SK-N-SH (cell line): ENCODE data around the gene KRT78. TPM values are rescaled to one million over a fixed set of nuclear protein-coding genes. Genes with fewer than 3 reads are reported as not detected.

ENCODE experiments used
- CTCF ChIA-PET: fragments of 300-600, 350-600 bp; formaldehyde crosslinking; extraction: SDS; loops from one replicate; lab custom pipeline; 2021; lab: Yijun Ruan, JAX
- POLR2A ChIA-PET: fragments of 350-600 bp; sonication (Branson Sonifier 250); formaldehyde crosslinking; extraction: SDS; loops from one replicate; lab custom pipeline; 2020; ENCODE audit warnings: antibody characterized with exemption, inconsistent platforms; lab: Yijun Ruan, JAX
- DNase-seq: peaks from one replicate; pipeline ENCODE4 v3.0.0; 2012
- H2AFZ ChIP-seq: fragments of 200-600 bp; sonication (generic); 2 replicates; pipeline ENCODE4 v1.8.1; 2016; ENCODE audit warnings: antibody characterized with exemption, mild to moderate bottlenecking, low read depth
- H3F3A ChIP-seq: fragments of 200-600 bp; sonication (generic); replicated peaks from 2 replicates; pipeline ENCODE3; 2016; ENCODE audit warnings: antibody characterized with exemption, mild to moderate bottlenecking; ENCODE audit not compliant: insufficient read depth
- H3K27ac ChIP-seq, 2 experiments: fragments of 200-500 bp in 1 of 2; fragments of 200-600 bp in 1 of 2; sonication (Bioruptor generic) in 1 of 2; sonication (generic), shearing (Covaris generic) in 1 of 2; 2 replicates each; pipeline versions ENCODE4 v1.5.1 to v1.6.1; 2014 to 2016; ENCODE audit warnings: low read depth in 2 of 2, inconsistent platforms in 1 of 2, low read length in 1 of 2, mild to moderate bottlenecking in 1 of 2, mixed read lengths in 1 of 2
- H3K27me3 ChIP-seq: fragments of 200-600 bp; sonication (generic), shearing (Covaris generic); 2 replicates; pipeline ENCODE4 v1.6.1; 2016; ENCODE audit warnings: mixed run types; ENCODE audit not compliant: insufficient read depth
- H3K36me3 ChIP-seq, 2 experiments: fragments of 200-500 bp in 1 of 2; fragments of 200-600 bp in 1 of 2; sonication (Bioruptor generic) in 1 of 2; sonication (generic) in 1 of 2; replicated peaks in 1 of 2; 2 replicates each; pipeline versions ENCODE3 to v1.5.1; 2014 to 2016; ENCODE audit warnings: low read length in 1 of 2, mild to moderate bottlenecking in 1 of 2; ENCODE audit not compliant: insufficient read depth in 2 of 2, control insufficient read depth in 1 of 2
- H3K4me1 ChIP-seq, 2 experiments: fragments of 200-500 bp in 1 of 2; fragments of 200-600 bp in 1 of 2; sonication (Bioruptor generic) in 1 of 2; sonication (generic), shearing (Covaris generic) in 1 of 2; 2 replicates each; pipeline versions ENCODE4 v1.5.1 to v1.6.1; 2014 to 2016; ENCODE audit warnings: low read depth in 1 of 2, low read length in 1 of 2, mixed run types in 1 of 2; ENCODE audit not compliant: insufficient read depth in 2 of 2, control insufficient read depth in 1 of 2
- H3K4me2 ChIP-seq: fragments of 200-600 bp; sonication (generic), shearing (Covaris generic); 2 replicates; pipeline ENCODE4 v1.6.1; 2017; ENCODE audit warnings: mixed run types
- H3K4me3 ChIP-seq, 2 experiments: fragments of 200-500 bp in 1 of 2; fragments of 200-600 bp in 1 of 2; sonication (Bioruptor generic) in 1 of 2; sonication (generic), shearing (Covaris generic) in 1 of 2; 2 replicates each; pipeline versions ENCODE4 v1.5.1 to v1.8.1; 2014 to 2016; ENCODE audit warnings: low read depth in 2 of 2, inconsistent platforms in 1 of 2, low read length in 1 of 2, mild to moderate bottlenecking in 1 of 2, mixed read lengths in 1 of 2, moderate library complexity in 1 of 2
- H3K79me2 ChIP-seq: fragments of 200-600 bp; sonication (generic); 2 replicates; pipeline ENCODE4 v1.8.1; 2017; ENCODE audit warnings: mild to moderate bottlenecking; ENCODE audit not compliant: insufficient read depth
- H3K9ac ChIP-seq: fragments of 200-600 bp; sonication (generic); 2 replicates; pipeline ENCODE4 v1.6.1; 2017; ENCODE audit warnings: mixed run types
- H3K9me2 ChIP-seq: fragments of 200-600 bp; sonication (generic); 2 replicates; pipeline ENCODE4 v1.6.1; 2017; ENCODE audit warnings: mixed run types
- H3K9me3 ChIP-seq: fragments of 200-600 bp; sonication (generic); 2 replicates; pipeline ENCODE4 v1.6.1; 2017; ENCODE audit warnings: mixed run types, mild to moderate bottlenecking, moderate library complexity
- H4K20me1 ChIP-seq: fragments of 200-600 bp; sonication (generic); 2 replicates; pipeline ENCODE4 v1.6.1; 2017; ENCODE audit warnings: mild to moderate bottlenecking, mixed run types; ENCODE audit not compliant: insufficient read depth
- ELF1 ChIP-seq: IDR thresholded peaks from 2 replicates; pipeline ENCODE4 v1.4.0; 2012
- EP300 ChIP-seq, 2 experiments: IDR thresholded peaks; 2 replicates each; pipeline versions ENCODE4 v1.4.0 to v1.6.1; 2012; ENCODE audit warnings: borderline replicate concordance in 1 of 2, low read depth in 1 of 2, low read length in 1 of 2
- EZH2phosphoT487 ChIP-seq: fragments of 200-600 bp; sonication (generic); IDR thresholded peaks from 2 replicates; pipeline ENCODE4 v1.6.1; 2017; ENCODE audit warnings: low read depth, mixed run types, mild to moderate bottlenecking, antibody characterized with exemption, moderate library complexity, borderline replicate concordance
- FOXM1 ChIP-seq: IDR thresholded peaks from 2 replicates; pipeline ENCODE4 v1.4.0; 2012; ENCODE audit warnings: low read depth, mild to moderate bottlenecking
- GATA2 ChIP-seq: sonication (generic); formaldehyde crosslinking; IDR thresholded peaks from 2 replicates; pipeline ENCODE4 v1.5.0; 2020; ENCODE audit warnings: mild to moderate bottlenecking, missing genetic modification reagents
- IRF3 ChIP-seq: fragments of 150-350 bp; IDR thresholded peaks from 2 replicates; pipeline ENCODE4 v1.6.1; 2016; ENCODE audit warnings: mild to moderate bottlenecking, low read depth, low read length
- JUND ChIP-seq: IDR thresholded peaks from 2 replicates; pipeline ENCODE4 v1.4.0; 2012
- MXI1 ChIP-seq: IDR thresholded peaks from 2 replicates; pipeline ENCODE4 v1.6.1; 2012; ENCODE audit warnings: mild to moderate bottlenecking, low read depth, low read length, improper control_type of control experiment
- NFIC ChIP-seq: IDR thresholded peaks from 2 replicates; pipeline ENCODE4 v1.4.0; 2012; ENCODE audit warnings: borderline replicate concordance
- RAD21 ChIP-seq: IDR thresholded peaks from 2 replicates; pipeline ENCODE4 v1.6.1; 2012; ENCODE audit warnings: mild to moderate bottlenecking, low read length
- RXRA ChIP-seq: IDR thresholded peaks from 2 replicates; pipeline ENCODE4 v1.4.0; 2012; ENCODE audit warnings: low read depth, mild to moderate bottlenecking, borderline replicate concordance
- SMC3 ChIP-seq: IDR thresholded peaks from 2 replicates; pipeline ENCODE4 v1.6.1; 2012; ENCODE audit warnings: low read depth, low read length, improper control_type of control experiment
- TAF1 ChIP-seq: IDR thresholded peaks from 2 replicates; pipeline ENCODE4 v1.6.1; 2012; ENCODE audit warnings: low read depth, mild to moderate bottlenecking, low read length, moderate library complexity, borderline replicate concordance
- USF2 ChIP-seq: fragments of 150-350 bp; IDR thresholded peaks from 2 replicates; pipeline ENCODE4 v1.6.1; 2017; ENCODE audit warnings: antibody characterized with exemption, low read length, low read depth, borderline replicate concordance
- YY1 ChIP-seq: IDR thresholded peaks from 2 replicates; pipeline ENCODE4 v1.4.0; 2012; ENCODE audit warnings: low read depth, mild to moderate bottlenecking
- WGBS: methylation state at CpG from one replicate; pipeline ENCODE4 v1.1.6; 2017; ENCODE audit warnings: low lambda C conversion rate; 5-methylcytosine and 5-hydroxymethylcytosine counted together
- polyA plus RNA-seq, 3 experiments: library from polyadenylated mRNA; depleted of rRNA; stranded (reverse); fragments of >200 nt; gene quantifications; 2 replicates each; pipeline ENCODE4 v1.2.3, GENCODE V29; 2012

The KRT78 gene
- polyA plus RNA-seq, 1 of the 3 experiments (the other 2 are of a cell fraction): not detected

- ChIA-PET CTCF (interaction anchor here (1.3 to 9.3 kb wide), 3 partner anchors 9 to 88 kb away, joined by 8 to 91 read pairs (median 48); no protein-coding TSS in a partner anchor), POLR2A (no interaction called here)
- Histone ChIP-seq H3K4me1 (peaks cover 0 to 5% of the 10 kb centered on the region in 2 experiments; a peak in 1 of 4 replicates), H3K9me3 (no peaks in the 10 kb centered on the region), H3K9me2 (no peaks in the 10 kb centered on the region), H3F3A (no peaks in the 10 kb centered on the region), H3K4me2 (no peak overlapping the region), H3K9ac (no peak overlapping the region), H3K36me3 (no peaks in the 10 kb centered on the region), H4K20me1 (no peaks in the 10 kb centered on the region), H3K79me2 (no peaks in the 10 kb centered on the region), H3K27ac (no peak overlapping the region), H2AFZ (no peak overlapping the region), H3K4me3 (no peak overlapping the region), H3K27me3 (no peaks in the 10 kb centered on the region)
- DNase-seq: no peak
- no peak for TF ChIP-seq GATA2
- no peak for TF ChIP-seq EP300 (IDR thresholded peaks at IDR 0.05; ENCODE audit: borderline replicate concordance in 1 of 2, low read depth in 1 of 2, low read length in 1 of 2)
- TF ChIP-seq ELF1: no peak
- TF ChIP-seq FOXM1: no peak
- no peak for TF ChIP-seq SMC3
- no peak for TF ChIP-seq MXI1
- TF ChIP-seq IRF3: no peak
- TF ChIP-seq RAD21: no peak
- TF ChIP-seq NFIC: no peak
Observed at GRCh38 chr12:52892974-52893373, 44.2 kb upstream of the KRT78 start.

GRCh38 chr12:52892207-52892852, 43.5 kb upstream of the KRT78 start:
- H4K20me1 ChIP-seq: no peaks in the 10 kb centered on the region
- H3K9me2 ChIP-seq: no peaks in the 10 kb centered on the region
- H3F3A ChIP-seq: no peaks in the 10 kb centered on the region
- no peaks in the 10 kb centered on the region for H3K9me3 ChIP-seq
- no peak overlapping the region for H3K27ac ChIP-seq
- POLR2A ChIA-PET: no interaction called here
- no peaks in the 10 kb centered on the region for H3K27me3 ChIP-seq
- H3K36me3 ChIP-seq: no peaks in the 10 kb centered on the region
- no peak overlapping the region for H2AFZ ChIP-seq
- WGBS: 76% methylated on average over 7 of the region's 7 CpGs
- peaks cover 0 to 5% of the 10 kb centered on the region in 2 experiments; a peak in 1 of 4 replicates for H3K4me1 ChIP-seq
- no peak overlapping the region for H3K4me2 ChIP-seq
- DNase-seq: no peak
- H3K79me2 ChIP-seq: no peaks in the 10 kb centered on the region
- TF ChIP-seq EZH2phosphoT487: no peak
- TF ChIP-seq YY1: no peak
- H3K4me3 ChIP-seq: no peak overlapping the region
- H3K9ac ChIP-seq: no peak overlapping the region
- CTCF ChIA-PET: interaction anchor here (1.3 to 9.3 kb wide), 3 partner anchors 9 to 88 kb away, joined by 8 to 91 read pairs (median 48); no protein-coding TSS in a partner anchor

GRCh38 chr12:52891044-52891443, 42.2 kb upstream of the KRT78 start:
- no peaks in the 10 kb centered on the region for H3K9me2 ChIP-seq
- ChIA-PET CTCF (interaction anchor here (6.5 kb wide), 1 partner anchor 89 kb away, joined by 48 read pairs; no protein-coding TSS in a partner anchor), POLR2A (no interaction called here)
- no peaks in the 10 kb centered on the region for H3K79me2 ChIP-seq
- no peaks in the 10 kb centered on the region for H3K36me3 ChIP-seq
- no peak overlapping the region for H3K9ac ChIP-seq
- H3K4me1 ChIP-seq: peaks cover 0 to 5% of the 10 kb centered on the region in 2 experiments; a peak in 1 of 4 replicates
- no peak overlapping the region for H3K4me2 ChIP-seq
- H3K9me3 ChIP-seq: no peaks in the 10 kb centered on the region
- no peak for DNase-seq
- H3K27ac ChIP-seq: no peak overlapping the region
- no peak overlapping the region for H2AFZ ChIP-seq
- no peaks in the 10 kb centered on the region for H4K20me1 ChIP-seq
- 44% methylated on average over 2 of the region's 2 CpGs for WGBS
- H3F3A ChIP-seq: no peaks in the 10 kb centered on the region
- H3K4me3 ChIP-seq: no peak overlapping the region
- no peaks in the 10 kb centered on the region for H3K27me3 ChIP-seq
- TF ChIP-seq GATA2 (no peak), IRF3 (no peak), SMC3 (no peak), RAD21 (no peak), EP300 (IDR thresholded peaks at IDR 0.05; ENCODE audit: borderline replicate concordance in 1 of 2, low read depth in 1 of 2, low read length in 1 of 2) (no peak), RXRA (no peak), MXI1 (no peak), TAF1 (no peak), USF2 (no peak), JUND (no peak)
